HepG2 (cell line): ENCODE measurements around the gene HOXA7. TPM values are rescaled to one million over a fixed set of nuclear protein-coding genes. Genes with fewer than 3 reads are reported as not detected.

Experiments used
- CSRNP1 ChIP-seq: sonication (generic); formaldehyde crosslinking; IDR thresholded peaks from 2 replicates; pipeline ENCODE4 v1.8.1; 2023; ENCODE audit warnings: mild to moderate bottlenecking, missing genetic modification reagents
- DMTF1 ChIP-seq: sonication (generic); formaldehyde crosslinking; IDR thresholded peaks from 2 replicates; pipeline ENCODE4 v1.4.0; 2020; ENCODE audit warnings: mild to moderate bottlenecking, missing genetic modification reagents
- HMG20B ChIP-seq: conservative IDR thresholded peaks from 2 replicates; pipeline ENCODE4 v1.6.1; 2016; ENCODE audit warnings: missing genetic modification reagents, missing compliant biosample characterization
- KLF11 ChIP-seq: IDR thresholded peaks from 2 replicates; pipeline ENCODE4 v1.6.1; 2016; ENCODE audit warnings: missing compliant biosample characterization
- KMT2B ChIP-seq: IDR thresholded peaks from 2 replicates; pipeline ENCODE4 v1.6.1; 2016; ENCODE audit warnings: missing genetic modification reagents, missing compliant biosample characterization
- NONO ChIP-seq, 2 experiments: fragments of 450-650 bp in 1 of 2; sonication (generic) in 1 of 2; formaldehyde crosslinking in 1 of 2; IDR thresholded peaks in 1 of 2; conservative IDR thresholded peaks in 1 of 2; 2 replicates each; pipeline versions ENCODE4 v1.6.1 to v1.8.0; 2017 to 2022; ENCODE audit warnings: mild to moderate bottlenecking in 1 of 2, missing genetic modification reagents in 1 of 2, moderate library complexity in 1 of 2
- NR2F6 ChIP-seq, 2 experiments: IDR thresholded peaks; 2 replicates each; pipeline ENCODE4 v1.6.1; 2016; ENCODE audit warnings: antibody characterized with exemption in 1 of 2, mild to moderate bottlenecking in 1 of 2
- NR3C1 ChIP-seq: sonication (generic); formaldehyde crosslinking; IDR thresholded peaks from 2 replicates; pipeline ENCODE4 v1.4.0; 2020; ENCODE audit warnings: missing genetic modification reagents
- POGZ ChIP-seq: sonication (generic); formaldehyde crosslinking; IDR thresholded peaks from 2 replicates; pipeline ENCODE4 v1.4.0; 2020; ENCODE audit warnings: mild to moderate bottlenecking, missing genetic modification reagents
- TARDBP ChIP-seq: sonication (generic); formaldehyde crosslinking; IDR thresholded peaks from 2 replicates; pipeline ENCODE4 v1.8.0; 2022; ENCODE audit warnings: mild to moderate bottlenecking, missing genetic modification reagents
- TCF7 ChIP-seq: sonication (generic); IDR thresholded peaks from 2 replicates; pipeline ENCODE4 v1.6.1; 2016; ENCODE audit warnings: antibody characterized with exemption, low read depth
- ZBTB10 ChIP-seq: sonication (generic); formaldehyde crosslinking; IDR thresholded peaks from 2 replicates; pipeline ENCODE4 v1.4.0; 2020; ENCODE audit warnings: missing genetic modification reagents, borderline replicate concordance
- ZNF124 ChIP-seq: sonication (generic); formaldehyde crosslinking; IDR thresholded peaks from 2 replicates; pipeline ENCODE4 v1.4.0; 2020; ENCODE audit warnings: missing genetic modification reagents
- ZNF282 ChIP-seq: fragments of 450-650 bp; IDR thresholded peaks from 2 replicates; pipeline ENCODE4 v1.6.1; 2018; ENCODE audit not compliant: partially characterized antibody
- ZNF296 ChIP-seq: sonication (generic); formaldehyde crosslinking; conservative IDR thresholded peaks from 2 replicates; pipeline ENCODE4 v1.5.0; 2020; ENCODE audit warnings: mild to moderate bottlenecking, missing genetic modification reagents
- ZNF317 ChIP-seq: sonication (generic); formaldehyde crosslinking; IDR thresholded peaks from 2 replicates; pipeline ENCODE4 v1.5.0; 2020; ENCODE audit warnings: mild to moderate bottlenecking, missing genetic modification reagents
- ZNF432 ChIP-seq: sonication (generic); formaldehyde crosslinking; IDR thresholded peaks from 2 replicates; pipeline ENCODE4 v1.5.0; 2020; ENCODE audit warnings: missing genetic modification reagents, mild to moderate bottlenecking, borderline replicate concordance
- polyA plus RNA-seq, 8 experiments: library from polyadenylated mRNA; depleted of rRNA in 3 of 8; stranded (reverse) in 7 of 8; unstranded in 1 of 8; fragments of >200 nt; fragmentation: Illumina TruSeq in 4 of 8; extraction: Trizol in 4 of 8; gene quantifications; 2 replicates each; pipeline versions ENCODE4 v1.2.1 to v1.2.3, GENCODE V29; 2011 to 2016; ENCODE audit warnings: low read depth in 4 of 8, missing spikeins in 1 of 8, mixed read lengths in 1 of 8; ENCODE audit not compliant: insufficient read depth in 1 of 8
- total RNA-seq, 5 experiments: library from RNA; depleted of rRNA; stranded (reverse); fragments of >200 nt; fragmentation: Illumina TruSeq; extraction: Trizol; gene quantifications; 2 replicates each; pipeline ENCODE4 v1.2.3, GENCODE V29; 2016; ENCODE audit warnings: low read depth in 1 of 5
- TF ChIP-seq, protein P1 (sequence below): sonication (generic); formaldehyde crosslinking; IDR thresholded peaks from 2 replicates; pipeline ENCODE4 v1.4.0; 2020; ENCODE audit warnings: missing genetic modification reagents
- TF ChIP-seq, protein P2 (sequence below): sonication (generic); formaldehyde crosslinking; IDR thresholded peaks from 2 replicates; pipeline ENCODE4 v1.4.0; 2020; ENCODE audit warnings: missing genetic modification reagents

Gene HOXA7
- total and polyA plus RNA-seq, 2 of the 13 experiments (the other 11 are each of a cell fraction or from before 2014, with no cell fraction given) = 0.05 TPM; not detected in 1

- TF ChIP-seq NONO (IDR thresholded peaks at IDR 0.05) (no peak), NONO (CRISPR knock-in tag; conservative IDR thresholded peaks at IDR 0.05) (peak; percentile 70), ZNF124 (no peak), KLF11 (CRISPR knock-in tag) (no peak), ZBTB10 (CRISPR knock-in tag) (no peak), NR3C1 (CRISPR knock-in tag) (no peak), ZNF432 (CRISPR knock-in tag) (no peak), DMTF1 (no peak), TCF7 (no peak), POGZ (CRISPR knock-in tag) (no peak), ZNF317 (CRISPR knock-in tag) (peak; percentile 61; the same call in 1 of the 2 replicates), NR2F6 (IDR thresholded peaks at IDR 0.05) (no peak), NR2F6 (CRISPR knock-in tag; IDR thresholded peaks at IDR 0.05) (no peak), HMG20B (no peak), CSRNP1 (no peak), KMT2B (CRISPR knock-in tag) (peak; percentile 61; the same call in 1 of the 2 replicates), ZNF282 (no peak), TARDBP (CRISPR knock-in tag) (peak; percentile 40; the same call in 1 of the 2 replicates), ZNF296 (CRISPR knock-in tag) (peak; percentile 83; the same call in 1 of the 2 replicates)
- TF ChIP-seq, protein P1, sequence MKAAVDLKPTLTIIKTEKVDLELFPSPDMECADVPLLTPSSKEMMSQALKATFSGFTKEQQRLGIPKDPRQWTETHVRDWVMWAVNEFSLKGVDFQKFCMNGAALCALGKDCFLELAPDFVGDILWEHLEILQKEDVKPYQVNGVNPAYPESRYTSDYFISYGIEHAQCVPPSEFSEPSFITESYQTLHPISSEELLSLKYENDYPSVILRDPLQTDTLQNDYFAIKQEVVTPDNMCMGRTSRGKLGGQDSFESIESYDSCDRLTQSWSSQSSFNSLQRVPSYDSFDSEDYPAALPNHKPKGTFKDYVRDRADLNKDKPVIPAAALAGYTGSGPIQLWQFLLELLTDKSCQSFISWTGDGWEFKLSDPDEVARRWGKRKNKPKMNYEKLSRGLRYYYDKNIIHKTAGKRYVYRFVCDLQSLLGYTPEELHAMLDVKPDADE (CRISPR knock-in tag) = no peak
- TF ChIP-seq, protein P2, sequence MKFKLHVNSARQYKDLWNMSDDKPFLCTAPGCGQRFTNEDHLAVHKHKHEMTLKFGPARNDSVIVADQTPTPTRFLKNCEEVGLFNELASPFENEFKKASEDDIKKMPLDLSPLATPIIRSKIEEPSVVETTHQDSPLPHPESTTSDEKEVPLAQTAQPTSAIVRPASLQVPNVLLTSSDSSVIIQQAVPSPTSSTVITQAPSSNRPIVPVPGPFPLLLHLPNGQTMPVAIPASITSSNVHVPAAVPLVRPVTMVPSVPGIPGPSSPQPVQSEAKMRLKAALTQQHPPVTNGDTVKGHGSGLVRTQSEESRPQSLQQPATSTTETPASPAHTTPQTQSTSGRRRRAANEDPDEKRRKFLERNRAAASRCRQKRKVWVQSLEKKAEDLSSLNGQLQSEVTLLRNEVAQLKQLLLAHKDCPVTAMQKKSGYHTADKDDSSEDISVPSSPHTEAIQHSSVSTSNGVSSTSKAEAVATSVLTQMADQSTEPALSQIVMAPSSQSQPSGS (CRISPR knock-in tag) = no peak
Observed at GRCh38 chr7:27150568-27151340, 5.7 kb downstream of the HOXA7 start (continued).
